Measurements from ENCODE around the gene ZNF414. TPM values are rescaled to one million over a fixed set of nuclear protein-coding genes. Genes with fewer than 3 reads are reported as not detected.

The ZNF414 gene
- total RNA-seq, 4 donors from 2014 or later = 3.6 to 18.9 (median 10.3) TPM

GRCh38 chr19:8469613-8470368 lies 44.2 kb downstream of the ZNF414 start:
- ATAC-seq = no peak
- Histone ChIP-seq H3K4me3 (no peak overlapping the region), H3K36me3 (peaks cover 12 to 100% of the 10 kb centered on the region in 2 donors), H3K9me3 (no peaks in the 10 kb centered on the region), H3K27ac (no peak overlapping the region), H3K4me1 (peaks cover 0 to 9% (median 0%) of the 10 kb centered on the region in 3 donors), H3K27me3 (no peaks in the 10 kb centered on the region)
- TF ChIP-seq POLR2A (IDR thresholded peaks at IDR 0.05) (no peak), POLR2AphosphoS5 (IDR thresholded peaks at IDR 0.05) (no peak), EP300 (IDR thresholded peaks at IDR 0.05) (no peak)
- TF ChIP-seq, protein P1, sequence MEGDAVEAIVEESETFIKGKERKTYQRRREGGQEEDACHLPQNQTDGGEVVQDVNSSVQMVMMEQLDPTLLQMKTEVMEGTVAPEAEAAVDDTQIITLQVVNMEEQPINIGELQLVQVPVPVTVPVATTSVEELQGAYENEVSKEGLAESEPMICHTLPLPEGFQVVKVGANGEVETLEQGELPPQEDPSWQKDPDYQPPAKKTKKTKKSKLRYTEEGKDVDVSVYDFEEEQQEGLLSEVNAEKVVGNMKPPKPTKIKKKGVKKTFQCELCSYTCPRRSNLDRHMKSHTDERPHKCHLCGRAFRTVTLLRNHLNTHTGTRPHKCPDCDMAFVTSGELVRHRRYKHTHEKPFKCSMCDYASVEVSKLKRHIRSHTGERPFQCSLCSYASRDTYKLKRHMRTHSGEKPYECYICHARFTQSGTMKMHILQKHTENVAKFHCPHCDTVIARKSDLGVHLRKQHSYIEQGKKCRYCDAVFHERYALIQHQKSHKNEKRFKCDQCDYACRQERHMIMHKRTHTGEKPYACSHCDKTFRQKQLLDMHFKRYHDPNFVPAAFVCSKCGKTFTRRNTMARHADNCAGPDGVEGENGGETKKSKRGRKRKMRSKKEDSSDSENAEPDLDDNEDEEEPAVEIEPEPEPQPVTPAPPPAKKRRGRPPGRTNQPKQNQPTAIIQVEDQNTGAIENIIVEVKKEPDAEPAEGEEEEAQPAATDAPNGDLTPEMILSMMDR (IDR thresholded peaks at IDR 0.05) = no peak
- WGBS, 2 donors (ENCODE audit: low coverage in 1 of 2) = 75 to 80% methylated on average over 10 to 13 of the region's 13 CpGs

DNA sequence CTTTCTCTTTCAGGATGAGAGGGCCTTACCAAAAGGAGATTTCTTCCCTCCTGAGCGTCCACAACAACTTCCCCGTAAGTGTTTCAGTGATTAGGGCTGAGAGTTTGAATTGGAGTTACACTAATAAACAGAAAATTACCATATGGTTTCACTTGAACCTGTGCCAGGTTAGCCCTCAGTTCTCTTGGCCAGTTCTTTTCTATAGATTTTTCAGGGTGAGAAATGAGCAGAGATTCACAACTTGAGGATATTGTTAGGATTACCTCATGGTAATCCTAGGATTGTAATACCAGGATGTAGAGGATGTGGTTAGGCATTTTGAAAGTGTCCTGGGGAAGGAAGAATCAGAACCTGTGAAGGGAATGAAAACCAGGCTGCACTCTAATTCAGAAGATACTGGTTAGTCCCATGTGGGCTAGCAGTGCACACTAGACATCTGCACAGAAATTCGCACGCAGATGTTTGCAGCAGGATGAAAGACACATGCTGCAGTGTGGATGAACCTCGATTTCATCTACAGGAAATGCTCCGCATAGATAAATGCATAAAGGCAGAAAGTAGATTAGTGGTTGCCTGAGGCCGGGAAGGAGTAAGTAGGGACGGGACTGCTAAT lies 45.1 kb downstream of the ZNF414 start:
- H3K9me3 ChIP-seq = no peaks in the 10 kb centered on the region
- 75 to 76% methylated on average over 5 to 7 of the region's 8 CpGs for WGBS, 2 donors (ENCODE audit: low coverage in 1 of 2)
- H3K27ac ChIP-seq = no peak overlapping the region
- ATAC-seq = no peak
- no peaks in the 10 kb centered on the region for H3K27me3 ChIP-seq
- no peak overlapping the region for H3K4me3 ChIP-seq
- peaks cover 0 to 13% (median 0%) of the 10 kb centered on the region in 3 donors for H3K4me1 ChIP-seq
- TF ChIP-seq EP300 (IDR thresholded peaks at IDR 0.05) = no peak
- TF ChIP-seq POLR2A (IDR thresholded peaks at IDR 0.05) = no peak
- TF ChIP-seq, protein P1 (IDR thresholded peaks at IDR 0.05) = no peak
- TF ChIP-seq POLR2AphosphoS5 (IDR thresholded peaks at IDR 0.05) = no peak
- H3K36me3 ChIP-seq = peaks cover 12 to 100% of the 10 kb centered on the region in 2 donors

- ATAC-seq = no peak
- Histone ChIP-seq H3K27me3 (no peaks in the 10 kb centered on the region), H3K27ac (no peak overlapping the region), H3K4me3 (no peak overlapping the region), H3K36me3 (peaks cover 12 to 100% of the 10 kb centered on the region in 2 donors), H3K4me1 (peaks cover 0 to 20% (median 0%) of the 10 kb centered on the region in 3 donors), H3K9me3 (no peaks in the 10 kb centered on the region)
- TF ChIP-seq, protein P1 (IDR thresholded peaks at IDR 0.05) = no peak
- no peak for TF ChIP-seq EP300 (IDR thresholded peaks at IDR 0.05)
- no peak for TF ChIP-seq POLR2AphosphoS5 (IDR thresholded peaks at IDR 0.05)
- no peak for TF ChIP-seq POLR2A (IDR thresholded peaks at IDR 0.05)
- 67 to 71% methylated on average over 3 of the region's 3 CpGs for WGBS, 2 donors (ENCODE audit: low coverage in 1 of 2)
Measured at GRCh38 chr19:8468124-8468523, 45.8 kb downstream of the ZNF414 start.

DNA sequence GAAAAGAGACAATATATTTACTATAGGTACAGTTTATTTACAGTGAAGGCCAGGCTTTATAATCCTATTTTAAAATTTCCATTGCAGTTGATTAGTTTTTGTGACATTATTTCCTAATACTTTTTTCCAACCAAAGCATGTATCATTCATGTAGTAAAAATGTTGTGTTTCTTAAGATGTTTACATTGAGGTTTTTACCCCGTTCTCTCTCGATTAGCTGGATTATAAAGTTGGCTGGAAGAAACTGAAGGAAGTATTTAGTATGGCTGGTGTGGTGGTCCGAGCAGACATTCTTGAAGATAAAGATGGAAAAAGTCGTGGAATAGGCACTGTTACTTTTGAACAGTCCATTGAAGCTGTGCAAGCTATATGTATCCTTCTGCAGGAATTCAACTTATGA lies 47.9 kb downstream of the ZNF414 start:
- no peak overlapping the region for H3K4me3 ChIP-seq
- no peak for ATAC-seq
- H3K36me3 ChIP-seq = peaks cover 12 to 80% of the 10 kb centered on the region in 2 donors
- H3K27me3 ChIP-seq = no peaks in the 10 kb centered on the region
- H3K9me3 ChIP-seq = no peaks in the 10 kb centered on the region
- no peak overlapping the region for H3K27ac ChIP-seq
- 80 to 95% methylated on average over 2 to 4 of the region's 4 CpGs for WGBS, 2 donors (ENCODE audit: low coverage in 1 of 2)
- peaks cover 0 to 41% (median 4%) of the 10 kb centered on the region in 3 donors for H3K4me1 ChIP-seq
- TF ChIP-seq POLR2AphosphoS5 (IDR thresholded peaks at IDR 0.05) = no peak

GRCh38 chr19:8463365-8463764 lies 50.6 kb downstream of the ZNF414 start:
- H3K4me1 ChIP-seq = peaks cover 25 to 59% (median 29%) of the 10 kb centered on the region in 3 donors
- H3K36me3 ChIP-seq = peaks cover 6 to 54% of the 10 kb centered on the region in 2 donors
- no peak for ATAC-seq

More at GRCh38 chr19:8463365-8463764, 50.6 kb downstream of the ZNF414 start:
- H3K27ac ChIP-seq = no peak overlapping the region
- WGBS, 2 donors (ENCODE audit: low coverage in 1 of 2) = 93% methylated on average over 8 of the region's 8 CpGs; no CpG with 5 or more reads in 1 of the 2 donors
- no peaks in the 10 kb centered on the region for H3K9me3 ChIP-seq
- no peaks in the 10 kb centered on the region for H3K27me3 ChIP-seq
- H3K4me3 ChIP-seq = no peak overlapping the region
- TF ChIP-seq, protein P1 (IDR thresholded peaks at IDR 0.05) = no peak
- no peak for TF ChIP-seq EP300 (IDR thresholded peaks at IDR 0.05)
- no peak for TF ChIP-seq POLR2A (IDR thresholded peaks at IDR 0.05)
- no peak for TF ChIP-seq POLR2AphosphoS5 (IDR thresholded peaks at IDR 0.05)

Measured in gastroesophageal sphincter (tissue), 4 donors.